NCI-H2227 (cell line): ENCODE data around the gene LCN12.

Source experiments
- DNase-seq: peaks from one replicate; lab custom pipeline; 2025; ENCODE audit not compliant: unreplicated experiment; lab: John Stamatoyannopoulos, UW

The LCN12 gene

GRCh38 chr9:136957461-136957860, 5.4 kb downstream of the LCN12 start:
- DNase-seq = no peak

GRCh38 chr9:136957901-136958300, 5.8 kb downstream of the LCN12 start:
- DNase-seq = no peak

GRCh38 chr9:136958473-136958872, 6.4 kb downstream of the LCN12 start:
- DNase-seq = no peak

DNA sequence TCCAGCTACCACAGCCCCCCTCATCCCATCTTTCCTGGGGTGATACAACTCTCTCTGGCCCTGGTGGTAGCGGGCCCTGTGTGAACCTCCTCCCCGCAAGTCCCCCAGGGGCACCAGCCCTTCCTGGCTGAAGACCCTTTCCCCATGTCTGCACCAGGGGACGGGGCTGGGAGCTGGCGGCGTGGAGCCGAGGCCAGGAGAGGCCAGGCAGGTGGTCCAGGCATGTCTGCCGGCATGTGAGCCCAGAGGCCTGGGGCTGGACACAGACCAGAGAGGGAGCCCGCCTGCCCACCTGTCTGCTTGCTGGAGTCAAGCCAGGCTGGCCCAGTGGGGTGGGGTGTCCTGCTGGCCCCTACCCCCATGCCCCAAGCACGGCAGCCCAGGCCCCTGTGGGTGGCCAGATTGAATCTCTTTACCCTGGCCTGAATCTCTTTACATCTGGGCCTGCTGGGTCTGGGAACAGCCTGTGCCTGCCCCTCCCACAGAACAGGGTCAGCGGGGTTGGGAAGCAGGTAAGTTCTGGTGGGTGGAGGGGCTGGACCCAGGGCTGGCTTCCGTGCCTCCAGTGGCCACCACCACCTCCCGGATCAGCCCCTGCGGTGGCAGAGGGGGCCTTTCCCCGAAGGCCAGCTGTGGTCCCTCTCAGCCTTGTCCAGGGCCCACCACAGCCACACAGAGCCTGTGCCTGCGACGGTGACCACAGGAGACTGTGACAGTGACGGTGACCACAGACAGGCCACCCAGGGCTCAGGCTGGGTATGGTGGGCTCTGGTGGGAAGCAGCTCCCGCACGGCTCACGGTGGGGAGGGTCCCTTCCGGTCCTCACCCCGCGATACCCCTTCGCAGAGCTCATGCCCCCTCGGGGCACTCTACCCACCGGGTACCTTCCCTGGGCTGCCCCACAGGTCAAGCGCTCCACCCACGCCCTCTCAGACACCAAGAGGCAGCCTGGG, 7.1 kb downstream of the LCN12 start:
- DNase-seq = no peak

DNA sequence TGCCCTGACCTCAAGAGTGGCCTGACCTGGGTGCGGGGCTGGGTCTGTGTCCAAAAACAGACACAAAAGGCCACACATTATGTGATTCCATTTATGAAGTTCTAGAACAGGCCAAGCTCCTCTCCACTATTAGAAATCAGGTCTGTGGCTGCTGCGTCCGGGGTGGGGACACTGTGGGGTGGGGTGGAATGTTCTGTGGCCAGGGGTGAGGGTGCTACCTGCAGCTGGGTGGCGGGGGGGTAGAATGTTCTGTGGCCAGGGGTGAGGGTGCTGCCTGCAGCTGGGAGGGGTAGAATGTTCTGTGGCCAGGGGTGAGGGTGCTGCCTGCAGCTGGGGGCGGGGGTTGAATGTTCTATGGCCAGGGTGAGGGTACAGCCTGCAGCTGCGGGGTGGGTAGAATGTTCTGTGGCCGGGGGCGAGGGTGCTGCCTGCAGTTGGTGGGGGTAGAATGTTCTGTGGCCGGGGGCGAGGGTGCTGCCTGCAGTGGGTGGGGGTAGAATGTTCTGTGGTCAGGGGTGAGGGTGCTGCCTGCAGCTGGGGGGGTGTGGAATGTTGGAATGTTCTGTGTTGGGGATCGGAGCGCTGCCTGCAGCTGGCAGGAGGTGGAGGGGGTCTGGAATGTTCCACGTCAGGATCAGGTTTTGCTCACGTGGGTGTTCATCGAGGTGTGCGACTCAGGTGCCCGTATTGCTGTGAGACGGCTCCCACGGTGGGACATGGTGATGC, 8.3 kb downstream of the LCN12 start:
- no peak for DNase-seq

GRCh38 chr9:136960938-136961275, 8.8 kb downstream of the LCN12 start:
- DNase-seq = no peak

GRCh38 chr9:136961279-136962065, 9.4 kb downstream of the LCN12 start:
- no peak for DNase-seq

- DNase-seq = no peak
These were observed 10.1 kb downstream of the LCN12 start for GRCh38 chr9:136962163-136962562.

- DNase-seq = no peak
These were observed 10.7 kb downstream of the LCN12 start for GRCh38 chr9:136962701-136963248.

DNA sequence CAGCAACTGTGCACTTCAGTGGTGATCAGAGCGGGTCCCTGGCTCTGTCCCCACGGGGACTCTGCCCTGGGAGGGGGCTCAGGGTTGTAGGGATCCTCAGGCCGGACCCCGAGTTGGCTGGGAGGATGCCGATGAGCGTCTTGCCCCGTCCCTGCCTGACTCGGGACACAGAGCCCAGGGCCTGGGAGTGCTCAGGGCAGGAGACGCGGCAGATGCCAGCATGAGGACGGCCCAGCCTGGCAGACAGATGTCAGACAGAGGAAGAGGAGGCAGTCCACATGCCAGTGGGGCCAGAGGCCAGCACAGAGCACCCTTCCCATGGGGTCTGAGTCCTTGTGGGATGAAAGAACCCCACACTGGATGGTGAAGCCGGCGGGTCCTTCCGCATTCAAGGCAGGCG, 11.3 kb downstream of the LCN12 start:
- DNase-seq = no peak

DNA sequence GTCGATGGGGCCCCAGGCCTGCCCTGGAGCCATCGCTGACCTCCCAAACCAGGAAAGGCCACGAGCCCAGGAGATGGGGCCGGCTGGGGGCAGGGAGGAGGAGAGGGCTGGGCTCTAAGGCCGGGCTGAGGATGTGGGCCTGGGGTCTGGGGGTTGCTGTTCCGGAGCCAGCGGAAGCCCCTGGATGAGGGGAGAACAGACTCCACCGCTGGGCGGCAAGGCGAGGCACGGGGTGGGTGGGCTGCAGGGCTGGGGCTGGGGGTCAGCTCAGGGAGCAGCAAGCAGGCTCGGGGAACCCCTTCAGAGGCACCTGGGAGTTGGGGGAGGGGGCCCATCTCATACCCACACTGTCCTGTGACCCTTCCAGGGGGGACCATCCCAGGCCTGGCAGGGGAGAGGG, 11.7 kb downstream of the LCN12 start:
- DNase-seq = no peak

GRCh38 chr9:136964171-136964689, 12.2 kb downstream of the LCN12 start:
- no peak for DNase-seq

DNA sequence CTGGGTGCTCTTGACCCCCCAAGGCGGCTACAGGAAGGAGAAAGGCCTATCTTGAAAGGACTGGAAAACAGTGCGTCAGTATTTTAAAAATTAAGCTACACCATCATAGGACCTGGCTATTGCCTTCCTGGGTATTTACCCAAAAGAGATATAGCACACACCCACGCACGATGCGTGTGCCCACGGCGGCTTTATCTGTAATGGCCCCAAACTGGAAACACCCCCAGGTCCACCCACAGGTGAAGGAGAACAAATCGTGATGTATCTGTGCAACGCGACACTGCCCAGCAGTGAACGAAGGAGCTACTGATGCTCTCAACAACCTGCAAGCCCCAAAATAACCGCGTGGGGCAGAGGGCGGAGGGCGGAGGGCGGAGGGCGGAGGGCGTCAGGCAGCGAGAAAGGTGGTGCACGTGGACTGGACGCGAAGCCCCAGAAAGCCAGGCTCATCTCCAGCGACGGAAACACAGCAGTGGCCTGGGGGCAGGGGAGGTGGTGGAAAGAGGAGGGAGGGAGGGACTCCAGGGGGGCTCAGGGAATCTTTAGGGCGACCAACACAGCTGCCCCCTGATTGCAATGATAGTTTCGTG, 12.9 kb downstream of the LCN12 start:
- no peak for DNase-seq

- DNase-seq = no peak
These were observed 13.9 kb downstream of the LCN12 start for GRCh38 chr9:136965771-136966484.

DNA sequence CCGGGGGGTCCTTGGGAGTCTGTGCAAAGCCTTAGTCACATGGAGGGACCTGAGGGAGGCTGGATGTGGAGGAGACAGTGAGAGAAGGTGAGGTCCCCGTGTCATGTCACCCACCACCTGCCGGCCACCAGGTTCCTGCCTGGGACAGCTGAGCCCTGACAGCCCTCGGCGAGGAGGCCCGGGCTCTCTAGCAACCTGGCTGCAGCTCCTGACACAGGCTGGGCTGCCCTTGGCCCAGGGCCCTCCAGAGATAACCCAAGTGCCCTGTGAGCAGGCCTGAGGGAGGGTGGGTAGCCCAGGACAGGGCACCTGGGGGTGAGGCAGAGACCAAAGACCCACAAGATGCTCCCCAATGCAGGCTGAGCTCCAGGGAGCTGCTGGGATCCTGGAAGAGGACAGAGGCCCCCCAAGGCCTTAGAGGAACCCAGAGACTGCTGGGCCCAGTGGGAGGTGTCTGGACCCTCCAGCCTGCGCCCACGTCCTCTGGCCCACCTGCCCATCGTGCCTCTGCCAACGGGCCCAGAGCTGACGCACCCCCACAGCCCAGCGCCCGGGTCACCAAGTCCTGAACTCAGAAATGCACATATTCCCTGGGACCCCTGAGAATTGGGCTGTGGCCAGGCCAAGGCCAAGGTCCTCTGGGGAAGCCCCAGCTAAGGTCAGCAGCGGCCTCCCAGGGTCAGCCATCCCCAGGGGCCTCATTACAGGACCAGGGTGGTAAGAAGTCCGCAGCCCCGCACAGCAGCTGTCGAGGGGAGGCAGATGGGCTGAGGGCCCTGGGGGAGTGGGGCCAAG, 16.5 kb downstream of the LCN12 start:
- no peak for DNase-seq

- no peak for DNase-seq
These were observed 17.1 kb downstream of the LCN12 start for GRCh38 chr9:136969150-136969549.

GRCh38 chr9:136969774-136970173, 17.7 kb downstream of the LCN12 start:
- no peak for DNase-seq

GRCh38 chr9:136970361-136970760, 18.3 kb downstream of the LCN12 start:
- no peak for DNase-seq

DNA sequence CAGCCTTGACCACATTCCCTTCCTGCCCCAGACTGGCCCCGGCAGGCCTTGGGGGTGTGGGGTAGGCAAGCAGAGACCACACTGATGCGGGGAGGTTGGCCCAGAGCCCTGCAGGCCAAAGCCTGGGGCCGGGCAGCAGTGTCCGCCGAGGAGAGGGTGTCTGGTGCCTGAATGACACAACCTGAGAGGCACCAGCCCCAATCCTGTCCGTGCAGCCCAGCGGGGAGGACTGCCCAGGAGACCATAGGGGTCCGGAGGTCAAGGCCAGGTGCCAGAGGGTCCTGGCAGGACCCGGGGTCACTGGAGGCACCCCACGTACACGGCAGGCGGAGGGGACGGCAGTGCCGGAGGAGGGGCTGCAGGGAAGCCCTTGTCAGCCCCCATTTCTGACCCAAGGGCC, 19.7 kb downstream of the LCN12 start:
- DNase-seq = no peak
